CD4-positive, alpha-beta T cell (primary cell): ENCODE data around the gene CDKN2C. TPM values are rescaled to one million over a fixed set of nuclear protein-coding genes. Genes with fewer than 3 reads are reported as not detected.
"Not testable (repeated sequence)": the region's sequence is repeated elsewhere in the genome, so short reads cannot be mapped to it uniquely, and the experiment has no call there.

Source experiments
- ATAC-seq: fragments of 200-7000 bp; cut with Tn5 transposase; one replicate; pipeline ENCODE4 v1.10.0; 2022; ENCODE audit warnings: mild to moderate bottlenecking; ENCODE audit not compliant: poor library complexity
- CTCF ChIA-PET: fragments of 350-600 bp; sonication (Branson Sonifier 250); formaldehyde crosslinking; loops from one replicate; lab custom pipeline; 2021; ENCODE audit warnings: antibody characterized with exemption, inconsistent platforms; lab: Charles Lee
- POLR2A ChIA-PET: fragments of 350-600 bp; sonication (Branson Sonifier 250); formaldehyde crosslinking; loops from one replicate; lab custom pipeline; 2021; ENCODE audit warnings: antibody characterized with exemption, inconsistent platforms; lab: Charles Lee
- DNase-seq, 14 experiments: peaks; one replicate each; pipeline ENCODE4 v3.0.0-alpha.2; 2013 to 2020; ENCODE audit warnings: mixed read lengths in 2 of 14
- H3K27ac ChIP-seq, 2 donors: one replicate each; pipeline versions ENCODE4 v1.5.1 to v1.7.0; 2013; ENCODE audit warnings: low read length in 2 of 2, low read depth in 1 of 2, mild to moderate bottlenecking in 1 of 2
- H3K27me3 ChIP-seq, 2 experiments: 1 replicate in 1 of 2; 2 replicates in 1 of 2; pipeline versions ENCODE4 v1.6.1 to v1.7.0; 2013; ENCODE audit warnings: low read length in 2 of 2, control low read depth in 1 of 2, mild to moderate bottlenecking in 1 of 2, moderate library complexity in 1 of 2; ENCODE audit not compliant: insufficient read depth in 2 of 2, control insufficient read depth in 1 of 2
- H3K36me3 ChIP-seq: one replicate; pipeline ENCODE4 v1.6.1; 2013; ENCODE audit warnings: low read length, control low read depth; ENCODE audit not compliant: insufficient read depth
- H3K4me1 ChIP-seq: one replicate; pipeline ENCODE4 v1.6.1; 2013; ENCODE audit warnings: low read length, control low read depth; ENCODE audit not compliant: insufficient read depth
- H3K4me3 ChIP-seq: one replicate; pipeline ENCODE4 v1.5.1; 2013; ENCODE audit warnings: mild to moderate bottlenecking, low read length, moderate library complexity
- H3K9me3 ChIP-seq, 2 experiments: 1 replicate in 1 of 2; 2 replicates in 1 of 2; pipeline versions ENCODE4 v1.6.1 to v1.7.0; 2013; ENCODE audit warnings: low read length in 2 of 2, mild to moderate bottlenecking in 2 of 2, control low read depth in 1 of 2, moderate library complexity in 1 of 2; ENCODE audit not compliant: control insufficient read depth in 1 of 2, insufficient read depth in 1 of 2
- H3K27ac Mint-ChIP-seq: one replicate; pipeline ENCODE4 v1.8.0; 2020; ENCODE audit warnings: mixed read lengths
- H3K27me3 Mint-ChIP-seq: one replicate; pipeline ENCODE4 v1.8.0; 2021; ENCODE audit warnings: mixed read lengths
- H3K36me3 Mint-ChIP-seq: one replicate; pipeline ENCODE4 v1.8.0; 2021; ENCODE audit warnings: low read depth, mixed read lengths
- H3K4me1 Mint-ChIP-seq: one replicate; pipeline ENCODE4 v1.8.0; 2021; ENCODE audit warnings: low read depth, mixed read lengths
- H3K4me3 Mint-ChIP-seq: one replicate; pipeline ENCODE4 v1.8.0; 2020; ENCODE audit warnings: mild to moderate bottlenecking, mixed read lengths
- H3K9me3 Mint-ChIP-seq: one replicate; pipeline ENCODE4 v1.8.0; 2020; ENCODE audit warnings: mixed read lengths
- CTCF ChIP-seq: fragments of 200-600 bp; IDR thresholded peaks from one replicate; pipeline ENCODE4 v1.8.0; 2022; ENCODE audit warnings: antibody characterized with exemption, mild to moderate bottlenecking
- intact Hi-C, 2 experiments: fragments of 100-400 bp; cut with DNase I in 1 of 2; cut with micrococcal nuclease in 1 of 2; formaldehyde crosslinking; loops; one replicate each; pipeline versions ENCODE4 v1.15.1 to v1.9.0; 2023 to 2025; cut with DNase I, micrococcal nuclease
- total RNA-seq, 174 experiments: library from RNA in 2 of 174; stranded (reverse) in 2 of 174; gene quantifications; one replicate each; pipeline ENCODE4 v1.2.3 and lab custom pipeline; 2021 to 2026

Gene CDKN2C
- total RNA-seq, 2 experiments from 2014 or later: 4.3 to 4.9 TPM

- H3K4me3 Mint-ChIP-seq: no peak overlapping the region
- H3K4me1 Mint-ChIP-seq: no peaks in the 10 kb centered on the region
- H3K27me3 ChIP-seq: no peaks in the 10 kb centered on the region
- CTCF ChIA-PET: no interaction called here
- no peak overlapping the region for H3K4me3 ChIP-seq
- intact Hi-C loops: no loop called here
- no peaks in the 10 kb centered on the region for H3K9me3 ChIP-seq
- peaks cover 4% of the 10 kb centered on the region for H3K27me3 Mint-ChIP-seq
- H3K27ac ChIP-seq: no peak overlapping the region
- H3K27ac Mint-ChIP-seq: no peak overlapping the region
- H3K36me3 ChIP-seq: no peaks in the 10 kb centered on the region
- H3K4me1 ChIP-seq: no peaks in the 10 kb centered on the region
- ATAC-seq (no peak), DNase-seq (no peak)
- H3K9me3 Mint-ChIP-seq: no peaks in the 10 kb centered on the region
- no peaks in the 10 kb centered on the region for H3K36me3 Mint-ChIP-seq
- POLR2A ChIA-PET: no interaction called here
- no peak for TF ChIP-seq CTCF
Observed at GRCh38 chr1:50994997-50995396, 25.0 kb downstream of the CDKN2C start.

DNA sequence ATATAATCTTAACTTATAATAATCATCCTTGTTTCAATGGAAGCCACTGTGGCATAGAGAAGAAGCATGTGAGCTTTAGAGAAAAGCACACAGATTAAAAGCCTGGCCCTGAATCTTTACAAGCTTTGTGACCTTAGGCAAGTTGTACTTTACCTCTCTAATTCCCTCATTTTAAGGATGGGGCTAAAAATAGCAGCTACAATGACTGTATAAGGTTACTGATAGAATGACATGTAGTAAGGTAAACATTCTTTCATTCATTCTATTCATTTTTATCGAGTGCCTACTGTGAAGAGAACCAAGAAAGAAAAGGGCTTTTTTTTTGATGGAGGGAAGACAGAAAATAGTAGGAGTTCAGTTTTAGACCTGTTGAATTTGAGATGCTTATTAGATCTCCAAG, 25.6 kb downstream of the CDKN2C start:
- no peak for ATAC-seq
- no peaks in the 10 kb centered on the region for H3K36me3 ChIP-seq
- no peak overlapping the region for H3K27ac ChIP-seq
- intact Hi-C loops: no loop called here
- TF ChIP-seq CTCF: no peak
- no peak overlapping the region for H3K4me3 ChIP-seq
- CTCF ChIA-PET: no interaction called here
- Mint-ChIP-seq H3K4me1 (no peaks in the 10 kb centered on the region), H3K4me3 (no peak overlapping the region), H3K27me3 (peaks cover 4% of the 10 kb centered on the region), H3K9me3 (no peaks in the 10 kb centered on the region), H3K36me3 (no peaks in the 10 kb centered on the region), H3K27ac (no peak overlapping the region)
- no peaks in the 10 kb centered on the region for H3K4me1 ChIP-seq
- no peak for DNase-seq
- no peaks in the 10 kb centered on the region for H3K9me3 ChIP-seq
- H3K27me3 ChIP-seq: no peaks in the 10 kb centered on the region
- POLR2A ChIA-PET: no interaction called here

GRCh38 chr1:50996083-50996482, 26.0 kb downstream of the CDKN2C start:
- intact Hi-C loops: no loop called here
- no peak for DNase-seq
- Histone ChIP-seq H3K27me3 (no peaks in the 10 kb centered on the region), H3K9me3 (no peaks in the 10 kb centered on the region), H3K4me1 (no peaks in the 10 kb centered on the region), H3K27ac (no peak overlapping the region), H3K4me3 (no peak overlapping the region), H3K36me3 (no peaks in the 10 kb centered on the region)
- no peak overlapping the region for H3K27ac Mint-ChIP-seq
- ATAC-seq: no peak
- no peaks in the 10 kb centered on the region for H3K36me3 Mint-ChIP-seq
- POLR2A ChIA-PET: no interaction called here
- no peaks in the 10 kb centered on the region for H3K4me1 Mint-ChIP-seq
- no peak for TF ChIP-seq CTCF
- CTCF ChIA-PET: no interaction called here
- H3K9me3 Mint-ChIP-seq: no peaks in the 10 kb centered on the region
- peaks cover 4% of the 10 kb centered on the region for H3K27me3 Mint-ChIP-seq
- no peak overlapping the region for H3K4me3 Mint-ChIP-seq

DNA sequence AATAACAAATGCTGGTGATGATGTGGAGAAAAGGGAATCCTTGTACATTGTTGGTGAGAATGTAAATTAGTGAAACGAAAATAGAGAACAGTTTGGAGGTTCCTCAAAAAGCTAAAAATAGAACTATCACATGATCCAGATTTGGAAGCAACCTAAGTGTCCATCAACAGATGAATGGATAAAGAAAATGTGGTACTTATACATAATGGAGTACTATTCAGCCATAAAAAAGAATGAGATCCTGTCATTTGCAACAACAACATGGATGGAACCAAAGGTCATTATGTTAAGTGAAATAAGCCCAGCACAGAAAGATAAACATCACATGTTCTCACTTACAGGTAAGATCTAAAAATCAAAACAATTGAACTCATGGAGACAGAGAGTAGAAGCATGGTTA, 29.3 kb downstream of the CDKN2C start:
- DNase-seq, ATAC-seq, H3K36me3 ChIP-seq, H3K27ac ChIP-seq, H3K27ac Mint-ChIP-seq, H3K9me3 ChIP-seq, H3K4me1 ChIP-seq, POLR2A ChIA-PET, H3K4me3 Mint-ChIP-seq, H3K27me3 Mint-ChIP-seq, CTCF ChIA-PET, H3K4me1 Mint-ChIP-seq, H3K4me3 ChIP-seq, H3K27me3 ChIP-seq, H3K9me3 Mint-ChIP-seq, H3K36me3 Mint-ChIP-seq, intact Hi-C loops: not testable (repeated sequence)
